NCI-H2029 (cell line): ENCODE measurements around the gene PRR30.

Experiments
- DNase-seq: peaks from one replicate; lab custom pipeline; 2025; lab: John Stamatoyannopoulos, UW

PRR30 gene

GRCh38 chr2:27154488-27154887 lies 15.3 kb upstream of the PRR30 start:
- DNase-seq: no peak

- peak; percentile 69 for DNase-seq
Observed at GRCh38 chr2:27152796-27153464, 13.7 kb upstream of the PRR30 start.

GRCh38 chr2:27152102-27152795 lies 13.0 kb upstream of the PRR30 start:
- no peak for DNase-seq

- no peak for DNase-seq
Observed at GRCh38 chr2:27150639-27151230, 11.5 kb upstream of the PRR30 start.

- DNase-seq: no peak
Observed at GRCh38 chr2:27149570-27150405, 10.6 kb upstream of the PRR30 start.

- DNase-seq: no peak
Observed at GRCh38 chr2:27148801-27149439, 9.7 kb upstream of the PRR30 start, which contains the start of gene TCF23. Gene TCF23, plus strand, starts transcription at chr2:27149004. Its CDS starts 130 bp downstream, at chr2:27149134.

GRCh38 chr2:27147935-27148334 lies 8.7 kb upstream of the PRR30 start:
- no peak for DNase-seq

GRCh38 chr2:27145682-27146081 lies 6.5 kb upstream of the PRR30 start:
- no peak for DNase-seq

- DNase-seq: no peak
Observed at GRCh38 chr2:27143285-27143684, 4.1 kb upstream of the PRR30 start.

- DNase-seq: no peak
Observed at GRCh38 chr2:27138111-27138510, 1.1 kb downstream of the PRR30 start.

GRCh38 chr2:27137322-27137935 lies 1.8 kb downstream of the PRR30 start:
- DNase-seq: no peak

GRCh38 chr2:27136751-27137150 lies 2.5 kb downstream of the PRR30 start:
- DNase-seq: no peak

GRCh38 chr2:27135478-27135955 lies 3.7 kb downstream of the PRR30 start:
- no peak for DNase-seq

GRCh38 chr2:27134781-27135477 lies 4.3 kb downstream of the PRR30 start:
- no peak for DNase-seq

GRCh38 chr2:27133905-27134780 lies 5.1 kb downstream of the PRR30 start, which contains the start of gene PREB:
Gene PREB, minus strand, starts transcription at chr2:27134636. Its CDS starts 215 bp downstream, at chr2:27134421.
- peak; percentile 93 for DNase-seq

- DNase-seq: no peak
Observed at GRCh38 chr2:27133195-27133875, 5.9 kb downstream of the PRR30 start.

GRCh38 chr2:27131429-27131828 lies 7.8 kb downstream of the PRR30 start:
- DNase-seq: no peak

- DNase-seq: no peak
Observed at GRCh38 chr2:27130396-27130795, 8.8 kb downstream of the PRR30 start.
